SK-N-SH treated with all-trans-retinoic acid at 6 μM for 48 hours (cell line): ENCODE results near the gene PRKCB.

Experiments used
- ATAC-seq: fragments of 200-7000 bp; cut with Tn5 transposase; 3 replicates; pipeline ENCODE4 v1.9.1; 2020; ENCODE audit warnings: mild to moderate bottlenecking, moderate library complexity
- ARNTL ChIP-seq: fragments of 450-650 bp; formaldehyde crosslinking; IDR thresholded peaks from 2 replicates; pipeline ENCODE4 v1.5.0; 2020; ENCODE audit warnings: low read depth, mild to moderate bottlenecking, moderate library complexity, borderline replicate concordance
- BACH2 ChIP-seq: fragments of 250-450 bp; sonication (Bioruptor Pico); IDR thresholded peaks from 2 replicates; pipeline ENCODE4 v1.9.0; 2021; ENCODE audit warnings: mild to moderate bottlenecking, borderline replicate concordance
- CSDC2 ChIP-seq: fragments of 250-450 bp; sonication (Bioruptor Pico); IDR thresholded peaks from 2 replicates; pipeline ENCODE4 v1.5.0; 2020; ENCODE audit warnings: mild to moderate bottlenecking, moderate library complexity
- ESRRG ChIP-seq: fragments of 250-450 bp; sonication (Bioruptor Pico); IDR thresholded peaks from 2 replicates; pipeline ENCODE4 v1.6.1; 2021; ENCODE audit warnings: mild to moderate bottlenecking
- GLIS3 ChIP-seq: fragments of 250-450 bp; sonication (Bioruptor Pico); IDR thresholded peaks from 2 replicates; pipeline ENCODE4 v1.5.0; 2020; ENCODE audit warnings: mild to moderate bottlenecking, moderate library complexity
- OSR1 ChIP-seq: fragments of 250-450 bp; sonication (Bioruptor Pico); IDR thresholded peaks from 2 replicates; pipeline ENCODE4 v1.8.0; 2022; ENCODE audit warnings: moderate library complexity, mild to moderate bottlenecking, inconsistent platforms
- PATZ1 ChIP-seq: fragments of 250-450 bp; sonication (Bioruptor Pico); IDR thresholded peaks from 2 replicates; pipeline ENCODE4 v1.8.0; 2020; ENCODE audit warnings: mild to moderate bottlenecking, moderate library complexity, borderline replicate concordance
- PPARA ChIP-seq: fragments of 250-450 bp; sonication (Bioruptor Pico); IDR thresholded peaks from 2 replicates; pipeline ENCODE4 v1.5.0; 2020; ENCODE audit warnings: mild to moderate bottlenecking, borderline replicate concordance
- RARB ChIP-seq: fragments of 250-450 bp; sonication (Bioruptor Pico); IDR thresholded peaks from 2 replicates; pipeline ENCODE4 v1.8.0; 2021; ENCODE audit warnings: mild to moderate bottlenecking, moderate library complexity
- TCF4 ChIP-seq: fragments of 250-450 bp; sonication (Bioruptor Pico); IDR thresholded peaks from 2 replicates; pipeline ENCODE4 v1.8.0; 2021; ENCODE audit warnings: mild to moderate bottlenecking, moderate library complexity, borderline replicate concordance
- TOX ChIP-seq: fragments of 250-450 bp; sonication (Bioruptor Pico); IDR thresholded peaks from 2 replicates; pipeline ENCODE4 v1.8.0; 2021; ENCODE audit warnings: mild to moderate bottlenecking, moderate library complexity, borderline replicate concordance
- ZC3H10 ChIP-seq: fragments of 250-450 bp; sonication (Bioruptor Pico); IDR thresholded peaks from 2 replicates; pipeline ENCODE4 v1.5.1; 2021; ENCODE audit warnings: mild to moderate bottlenecking, moderate library complexity
- ZFP3 ChIP-seq: fragments of 250-450 bp; sonication (Bioruptor Pico); IDR thresholded peaks from 2 replicates; pipeline ENCODE4 v1.5.0; 2020; ENCODE audit warnings: mild to moderate bottlenecking, moderate library complexity
- ZFP30 ChIP-seq: fragments of 450-650 bp; formaldehyde crosslinking; IDR thresholded peaks from 2 replicates; pipeline ENCODE4 v1.5.0; 2022; ENCODE audit warnings: mild to moderate bottlenecking, moderate library complexity
- ZNF565 ChIP-seq: fragments of 450-650 bp; formaldehyde crosslinking; conservative IDR thresholded peaks from 2 replicates; pipeline ENCODE4 v1.5.0; 2020; ENCODE audit warnings: low read depth, mild to moderate bottlenecking, moderate library complexity
- ZNF70 ChIP-seq: fragments of 450-650 bp; formaldehyde crosslinking; IDR thresholded peaks from 2 replicates; pipeline ENCODE4 v1.5.0; 2020; ENCODE audit warnings: mild to moderate bottlenecking, moderate library complexity
- ZNF8 ChIP-seq: fragments of 450-650 bp; formaldehyde crosslinking; IDR thresholded peaks from 2 replicates; pipeline ENCODE4 v1.5.0; 2020; ENCODE audit warnings: mild to moderate bottlenecking, moderate library complexity
- TF ChIP-seq, protein P1 (sequence below): fragments of 250-450 bp; sonication (Bioruptor Pico); IDR thresholded peaks from 2 replicates; pipeline ENCODE4 v1.5.1; 2021; ENCODE audit warnings: mild to moderate bottlenecking, moderate library complexity
- TF ChIP-seq, protein P2 (sequence below): fragments of 250-450 bp; sonication (Bioruptor Pico); IDR thresholded peaks from 2 replicates; pipeline ENCODE4 v1.5.1; 2020; ENCODE audit warnings: low read depth, mild to moderate bottlenecking, moderate library complexity

The PRKCB gene

GRCh38 chr16:24119807-24120206 lies 284.0 kb downstream of the PRKCB start:
- no peak for ATAC-seq
- TF ChIP-seq CSDC2 (CRISPR knock-in tag) (no peak), TOX (CRISPR knock-in tag) (no peak), ESRRG (CRISPR knock-in tag) (no peak), OSR1 (CRISPR knock-in tag) (no peak), TCF4 (CRISPR knock-in tag) (no peak), PPARA (CRISPR knock-in tag) (no peak), RARB (no peak), ARNTL (CRISPR knock-in tag) (no peak), ZNF70 (CRISPR knock-in tag) (no peak), ZNF8 (CRISPR knock-in tag) (no peak)
- TF ChIP-seq, protein P1, sequence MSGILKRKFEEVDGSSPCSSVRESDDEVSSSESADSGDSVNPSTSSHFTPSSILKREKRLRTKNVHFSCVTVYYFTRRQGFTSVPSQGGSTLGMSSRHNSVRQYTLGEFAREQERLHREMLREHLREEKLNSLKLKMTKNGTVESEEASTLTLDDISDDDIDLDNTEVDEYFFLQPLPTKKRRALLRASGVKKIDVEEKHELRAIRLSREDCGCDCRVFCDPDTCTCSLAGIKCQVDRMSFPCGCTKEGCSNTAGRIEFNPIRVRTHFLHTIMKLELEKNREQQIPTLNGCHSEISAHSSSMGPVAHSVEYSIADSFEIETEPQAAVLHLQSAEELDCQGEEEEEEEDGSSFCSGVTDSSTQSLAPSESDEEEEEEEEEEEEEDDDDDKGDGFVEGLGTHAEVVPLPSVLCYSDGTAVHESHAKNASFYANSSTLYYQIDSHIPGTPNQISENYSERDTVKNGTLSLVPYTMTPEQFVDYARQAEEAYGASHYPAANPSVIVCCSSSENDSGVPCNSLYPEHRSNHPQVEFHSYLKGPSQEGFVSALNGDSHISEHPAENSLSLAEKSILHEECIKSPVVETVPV (CRISPR knock-in tag), result no peak
- TF ChIP-seq, protein P2, sequence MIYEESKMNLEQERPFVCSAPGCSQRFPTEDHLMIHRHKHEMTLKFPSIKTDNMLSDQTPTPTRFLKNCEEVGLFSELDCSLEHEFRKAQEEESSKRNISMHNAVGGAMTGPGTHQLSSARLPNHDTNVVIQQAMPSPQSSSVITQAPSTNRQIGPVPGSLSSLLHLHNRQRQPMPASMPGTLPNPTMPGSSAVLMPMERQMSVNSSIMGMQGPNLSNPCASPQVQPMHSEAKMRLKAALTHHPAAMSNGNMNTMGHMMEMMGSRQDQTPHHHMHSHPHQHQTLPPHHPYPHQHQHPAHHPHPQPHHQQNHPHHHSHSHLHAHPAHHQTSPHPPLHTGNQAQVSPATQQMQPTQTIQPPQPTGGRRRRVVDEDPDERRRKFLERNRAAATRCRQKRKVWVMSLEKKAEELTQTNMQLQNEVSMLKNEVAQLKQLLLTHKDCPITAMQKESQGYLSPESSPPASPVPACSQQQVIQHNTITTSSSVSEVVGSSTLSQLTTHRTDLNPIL (CRISPR knock-in tag), result no peak

DNA sequence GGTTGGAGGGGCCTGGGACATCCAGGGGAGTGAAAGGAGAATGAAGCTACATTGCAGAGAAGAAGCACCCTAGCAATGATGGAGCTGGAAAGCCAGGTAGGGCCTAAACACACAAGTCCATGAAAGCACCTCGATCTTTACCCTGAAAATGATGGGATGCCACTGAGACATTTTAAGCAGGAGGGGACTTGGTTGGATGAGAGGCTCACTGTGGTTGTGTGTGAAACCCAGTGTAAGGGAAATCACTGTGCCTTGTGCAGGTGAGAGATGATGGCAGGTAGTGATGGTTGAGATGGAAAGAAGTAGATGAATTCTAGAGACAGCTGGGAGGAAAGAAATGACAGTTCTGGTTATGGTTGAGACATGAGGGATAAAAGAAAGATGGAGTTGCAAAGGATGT lies 287.5 kb downstream of the PRKCB start:
- TF ChIP-seq TCF4 (CRISPR knock-in tag) (no peak), GLIS3 (CRISPR knock-in tag) (no peak), CSDC2 (CRISPR knock-in tag) (no peak), ZFP3 (CRISPR knock-in tag) (no peak)
- no peak for ATAC-seq

- TF ChIP-seq, protein P2 (CRISPR knock-in tag), result no peak
- no peak for ATAC-seq
Observed at GRCh38 chr16:24124291-24124690, 288.5 kb downstream of the PRKCB start.

DNA sequence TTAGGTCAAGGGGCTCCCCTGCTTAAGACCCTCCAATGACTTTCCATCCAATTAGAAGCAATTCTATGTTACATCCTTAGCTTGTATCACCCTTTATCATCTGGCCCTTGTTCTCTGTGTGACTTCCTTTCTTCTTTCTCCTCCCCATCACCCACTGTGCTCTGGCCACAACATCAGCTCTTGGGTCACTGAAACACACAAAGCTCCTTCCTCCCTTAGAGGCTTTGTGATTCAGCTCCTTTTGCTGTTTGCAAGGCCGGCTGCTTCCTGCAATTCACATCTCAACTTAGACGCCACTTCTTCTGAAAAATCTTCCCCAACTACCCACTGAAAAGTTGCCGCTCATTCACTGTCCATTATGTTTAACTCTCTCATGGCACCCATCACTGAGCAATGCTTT lies 289.4 kb downstream of the PRKCB start:
- ATAC-seq, result no peak
- TF ChIP-seq RARB (no peak), TCF4 (CRISPR knock-in tag) (no peak), PATZ1 (CRISPR knock-in tag) (no peak), OSR1 (CRISPR knock-in tag) (no peak), ZNF70 (CRISPR knock-in tag) (no peak), TOX (CRISPR knock-in tag) (no peak), CSDC2 (CRISPR knock-in tag) (no peak), ZNF565 (CRISPR knock-in tag) (no peak), ZFP3 (CRISPR knock-in tag) (no peak), ZC3H10 (CRISPR knock-in tag) (no peak), ZNF8 (CRISPR knock-in tag) (no peak), BACH2 (CRISPR knock-in tag) (no peak), ZFP30 (no peak)
- TF ChIP-seq, protein P2 (CRISPR knock-in tag), result no peak

- no peak for TF ChIP-seq ZC3H10 (CRISPR knock-in tag)
- no peak for TF ChIP-seq BACH2 (CRISPR knock-in tag)
- no peak for TF ChIP-seq PATZ1 (CRISPR knock-in tag)
- TF ChIP-seq ZNF8 (CRISPR knock-in tag), result no peak
- TF ChIP-seq TOX (CRISPR knock-in tag), result no peak
- TF ChIP-seq GLIS3 (CRISPR knock-in tag), result no peak
- no peak for TF ChIP-seq OSR1 (CRISPR knock-in tag)
- no peak for TF ChIP-seq ESRRG (CRISPR knock-in tag)
- no peak for TF ChIP-seq PPARA (CRISPR knock-in tag)
- TF ChIP-seq ZFP30, result no peak
- no peak for TF ChIP-seq ZFP3 (CRISPR knock-in tag)
- TF ChIP-seq, all 23 proteins: peak for 0
Observed at GRCh38 chr16:24129412-24129918, 293.7 kb downstream of the PRKCB start.

More at GRCh38 chr16:24129412-24129918, 293.7 kb downstream of the PRKCB start:
- no peak for ATAC-seq
